ENCODE measurements around the gene PIAS4. TPM values are rescaled to one million over a fixed set of nuclear protein-coding genes. Genes with fewer than 3 reads are reported as not detected.
A peak's percentile ranks its signal among the peaks of the same experiment; 100 is the strongest.

The PIAS4 gene
- total and polyA plus RNA-seq, 2 of the 13 experiments (the other 11 are each of a cell fraction or from before 2014, with no cell fraction given), result 9.0 to 20.1 TPM

GRCh38 chr19:4063369-4064148, 56.0 kb downstream of the PIAS4 start (continued):
- TF ChIP-seq HNF4G (IDR thresholded peaks at IDR 0.05; ENCODE audit: borderline replicate concordance, low read depth, low read length) (peak; percentile 10; the same call in 1 of the 2 replicates), HNF4G (CRISPR knock-in tag; IDR thresholded peaks at IDR 0.05; ENCODE audit: borderline replicate concordance, low read depth) (peak; percentile 14; the same call in 1 of the 2 replicates), E2F2 (CRISPR knock-in tag; IDR thresholded peaks at IDR 0.05; ENCODE audit: borderline replicate concordance) (0 out of 2 replicates have a peak, but pooled peaks have one; percentile 63), MTERF4 (CRISPR knock-in tag; IDR thresholded peaks at IDR 0.05) (no peak), NFIB (CRISPR knock-in tag; IDR thresholded peaks at IDR 0.05; ENCODE audit: borderline replicate concordance) (no peak), ZFP90 (CRISPR knock-in tag; IDR thresholded peaks at IDR 0.05; ENCODE audit: borderline replicate concordance) (peak; percentile 48; the same call in 1 of the 2 replicates), MED1 (CRISPR knock-in tag; IDR thresholded peaks at IDR 0.05) (0 out of 2 replicates have a peak, but pooled peaks have one; percentile 29), ZFP36 (IDR thresholded peaks at IDR 0.05; ENCODE audit: borderline replicate concordance, low read depth, low read length, partially characterized antibody) (peak; percentile 75), KAT7 (CRISPR knock-in tag; IDR thresholded peaks at IDR 0.05; ENCODE audit: borderline replicate concordance) (0 out of 2 replicates have a peak, but pooled peaks have one; percentile 4), HMGXB3 (CRISPR knock-in tag; IDR thresholded peaks at IDR 0.05; ENCODE audit: borderline replicate concordance) (no peak), BORCS8-MEF2B (CRISPR knock-in tag; IDR thresholded peaks at IDR 0.05) (0 out of 2 replicates have a peak, but pooled peaks have one; percentile 20), ZSCAN30 (CRISPR knock-in tag; IDR thresholded peaks at IDR 0.05) (peak; percentile 39; the same call in 1 of the 2 replicates), ZNF564 (CRISPR knock-in tag; IDR thresholded peaks at IDR 0.05) (no peak), MLX (CRISPR knock-in tag; IDR thresholded peaks at IDR 0.05) (no peak), GABPB1 (CRISPR knock-in tag; IDR thresholded peaks at IDR 0.05) (peak; percentile 39; the same call in 1 of the 2 replicates), CENPX (CRISPR knock-in tag; IDR thresholded peaks at IDR 0.05) (no peak)

Data from HepG2 (cell line).